ENCODE results near the gene DYNC2H1.

DNA sequence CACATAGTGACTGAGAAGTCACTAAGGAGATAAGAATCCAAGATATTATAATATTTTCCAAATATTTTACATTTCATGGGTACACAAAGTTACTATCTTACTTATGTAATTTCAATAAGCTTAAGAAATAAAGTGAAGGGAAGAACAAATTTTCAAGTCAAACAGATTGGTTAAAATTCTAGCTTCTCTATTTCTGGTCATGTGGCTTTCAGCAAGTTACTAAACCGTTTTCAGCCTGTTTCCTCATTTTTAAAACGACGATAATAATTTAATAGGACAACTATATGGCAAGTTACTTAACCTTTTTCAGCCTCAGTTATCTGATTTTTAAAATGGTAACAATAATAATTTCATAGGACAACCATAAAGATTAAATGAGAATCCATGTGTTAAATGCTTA is 32.9 kb upstream of the DYNC2H1 start:
- TF ChIP-seq, protein P1, sequence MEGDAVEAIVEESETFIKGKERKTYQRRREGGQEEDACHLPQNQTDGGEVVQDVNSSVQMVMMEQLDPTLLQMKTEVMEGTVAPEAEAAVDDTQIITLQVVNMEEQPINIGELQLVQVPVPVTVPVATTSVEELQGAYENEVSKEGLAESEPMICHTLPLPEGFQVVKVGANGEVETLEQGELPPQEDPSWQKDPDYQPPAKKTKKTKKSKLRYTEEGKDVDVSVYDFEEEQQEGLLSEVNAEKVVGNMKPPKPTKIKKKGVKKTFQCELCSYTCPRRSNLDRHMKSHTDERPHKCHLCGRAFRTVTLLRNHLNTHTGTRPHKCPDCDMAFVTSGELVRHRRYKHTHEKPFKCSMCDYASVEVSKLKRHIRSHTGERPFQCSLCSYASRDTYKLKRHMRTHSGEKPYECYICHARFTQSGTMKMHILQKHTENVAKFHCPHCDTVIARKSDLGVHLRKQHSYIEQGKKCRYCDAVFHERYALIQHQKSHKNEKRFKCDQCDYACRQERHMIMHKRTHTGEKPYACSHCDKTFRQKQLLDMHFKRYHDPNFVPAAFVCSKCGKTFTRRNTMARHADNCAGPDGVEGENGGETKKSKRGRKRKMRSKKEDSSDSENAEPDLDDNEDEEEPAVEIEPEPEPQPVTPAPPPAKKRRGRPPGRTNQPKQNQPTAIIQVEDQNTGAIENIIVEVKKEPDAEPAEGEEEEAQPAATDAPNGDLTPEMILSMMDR (IDR thresholded peaks at IDR 0.05), result no peak
- no peak for TF ChIP-seq EZH2 (IDR thresholded peaks at IDR 0.05)
